HG02973 (cell line): ENCODE measurements around the gene KCNIP2.

Experiments
- ATAC-seq: cut with Tn5 transposase; IDR thresholded peaks from one replicate; pipeline ENCODE4 v1.9.1; 2021; ENCODE audit warnings: moderate library complexity; ENCODE audit not compliant: unreplicated experiment

Gene KCNIP2

GRCh38 chr10:101783736-101784118, 59.9 kb downstream of the KCNIP2 start:
- ATAC-seq = no peak

GRCh38 chr10:101782811-101783735, 60.5 kb downstream of the KCNIP2 start, which contains the start of gene NPM3:
TSS of gene NPM3 (minus strand) at chr10:101783446. CDS start at chr10:101783390, 56 bp downstream.
- peak; percentile 54 for ATAC-seq

GRCh38 chr10:101781984-101782810, 61.4 kb downstream of the KCNIP2 start:
- ATAC-seq = no peak

- ATAC-seq = no peak
Observed at GRCh38 chr10:101781655-101781983, 62.0 kb downstream of the KCNIP2 start.

- ATAC-seq = no peak
Observed at GRCh38 chr10:101780818-101781654, 62.6 kb downstream of the KCNIP2 start.

- ATAC-seq = no peak
Observed at GRCh38 chr10:101780187-101780817, 63.3 kb downstream of the KCNIP2 start.

GRCh38 chr10:101779544-101780186, 63.9 kb downstream of the KCNIP2 start:
- no peak for ATAC-seq

- ATAC-seq = no peak
Observed at GRCh38 chr10:101778781-101779543, 64.6 kb downstream of the KCNIP2 start.

- ATAC-seq = no peak
Observed at GRCh38 chr10:101778151-101778780, 65.3 kb downstream of the KCNIP2 start.

GRCh38 chr10:101777619-101778145, 65.9 kb downstream of the KCNIP2 start:
- ATAC-seq = no peak

GRCh38 chr10:101776161-101776817, 67.3 kb downstream of the KCNIP2 start:
- no peak for ATAC-seq
